Measurements from ENCODE around the gene C11orf68. TPM values are rescaled to one million over a fixed set of nuclear protein-coding genes. Genes with fewer than 3 reads are reported as not detected.

C11orf68 gene
- total and polyA plus RNA-seq, 9 of the 15 experiments (the other 6 are each of a cell fraction or from before 2014, with no cell fraction given) = 3.6 to 35.9 (median 12.8) TPM

- TF ChIP-seq GATAD2B (IDR thresholded peaks at IDR 0.05; ENCODE audit: borderline replicate concordance) (peak; percentile 64; the same call in 1 of the 2 replicates), FOXJ2 (tag; IDR thresholded peaks at IDR 0.05) (no peak), E4F1 (CRISPR knock-in tag; IDR thresholded peaks at IDR 0.05; ENCODE audit: borderline replicate concordance) (no peak), MECOM (CRISPR knock-in tag; IDR thresholded peaks at IDR 0.05) (no peak), CBFA2T3 (IDR thresholded peaks at IDR 0.05) (no peak), ID3 (CRISPR knock-in tag; IDR thresholded peaks at IDR 0.05) (no peak), ID3 (tag; IDR thresholded peaks at IDR 0.05) (peak; percentile 84), TARDBP (IDR thresholded peaks at IDR 0.05) (no peak), FOXP4 (CRISPR knock-in tag; IDR thresholded peaks at IDR 0.05; ENCODE audit: borderline replicate concordance) (no peak), SIN3B (IDR thresholded peaks at IDR 0.05; ENCODE audit: low read depth) (peak; percentile 77), ATF1 (CRISPR knock-in tag; IDR thresholded peaks at IDR 0.05) (no peak), ATF1 (tag; IDR thresholded peaks at IDR 0.05) (peak; percentile 85), SNIP1 (IDR thresholded peaks at IDR 0.05; ENCODE audit: low read depth) (no peak), BMI1 (IDR thresholded peaks at IDR 0.05; ENCODE audit: low read length) (no peak), ZNF384 (IDR thresholded peaks at IDR 0.05; ENCODE audit: low read depth, low read length) (no peak), ESRRB (CRISPR knock-in tag; IDR thresholded peaks at IDR 0.05; ENCODE audit: borderline replicate concordance) (no peak), NRF1 (conservative IDR thresholded peaks at IDR 0.05 in 1 of 2, IDR thresholded peaks at IDR 0.05 in 1 of 2) (peak in 1 of 2 experiments; percentile 72; a peak in 3 of 4 replicates), HMGN3 (IDR thresholded peaks at IDR 0.05; ENCODE audit: borderline replicate concordance, extremely low read depth, insufficient read length, low read depth, low read length) (peak; percentile 23), NR2C2 (CRISPR knock-in tag; IDR thresholded peaks at IDR 0.05) (peak; percentile 44), NR2C2 (tag; IDR thresholded peaks at IDR 0.05) (peak; percentile 24; the same call in 1 of the 2 replicates), SP2 (IDR thresholded peaks at IDR 0.05; ENCODE audit: extremely low read depth, low read depth, low read length, poor library complexity, severe bottlenecking) (no peak), GTF2F1 (IDR thresholded peaks at IDR 0.05; ENCODE audit: low read depth, low read length) (no peak)
Measured at GRCh38 chr11:65890324-65891218, 28.3 kb downstream of the C11orf68 start, which contains the start of gene CCDC85B (continued).
